GM19463 (cell line): Measurements from ENCODE around the gene RANBP6.
"Not testable (repeated sequence)": the region's sequence is repeated elsewhere in the genome, so short reads cannot be mapped to it uniquely, and the experiment has no call there.

Source experiments
- ATAC-seq: cut with Tn5 transposase; IDR thresholded peaks from one replicate; pipeline ENCODE4 v1.9.1; 2021; ENCODE audit warnings: mild to moderate bottlenecking, moderate library complexity; ENCODE audit not compliant: unreplicated experiment

RANBP6 gene

DNA sequence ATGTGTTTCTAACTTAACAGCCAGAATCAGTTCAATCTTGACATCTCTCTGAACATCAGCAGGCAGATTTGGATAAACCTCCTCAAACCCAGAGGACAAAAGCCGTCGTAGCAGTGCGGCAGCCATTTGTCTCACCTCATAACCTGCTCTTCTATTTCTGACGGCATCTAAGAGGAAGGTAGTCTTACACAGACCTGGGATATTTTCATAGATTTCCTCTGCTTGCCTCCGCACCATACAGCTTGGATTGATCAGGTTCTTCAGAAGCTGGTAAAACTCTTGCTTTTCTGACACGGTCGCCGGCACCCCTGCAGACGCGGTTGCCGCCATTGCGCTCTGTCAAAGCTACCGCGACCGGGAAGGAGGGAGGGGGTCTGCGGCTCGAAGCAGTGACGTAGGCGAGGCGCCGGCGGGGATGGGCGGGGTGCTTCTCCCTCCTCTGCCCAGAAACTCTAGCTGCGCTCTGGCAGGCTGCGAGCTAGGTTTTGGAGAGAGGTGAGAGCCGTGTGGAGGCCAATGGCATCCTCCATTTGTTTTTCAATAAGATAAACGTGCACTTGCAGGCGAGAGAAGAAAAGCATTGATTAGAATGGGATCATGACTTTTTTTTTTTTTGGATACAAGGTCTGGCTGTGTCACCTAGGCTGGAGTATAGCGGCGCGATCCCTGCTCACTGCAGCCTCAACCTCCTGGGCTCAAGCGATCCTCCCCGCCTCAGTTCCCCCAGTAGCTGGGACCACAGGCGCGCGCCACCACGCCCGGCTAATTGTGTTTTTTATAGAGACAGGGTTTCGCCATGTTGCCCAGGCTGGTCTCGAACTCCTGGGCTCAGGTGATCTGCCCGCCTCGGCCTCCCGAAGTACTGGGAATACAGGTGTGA, at the start of gene RANBP6:
RANBP6 (minus strand) TSS at position 347 of the 880 bp plus-strand sequence; CDS start at position 330, 17 bp downstream.
- ATAC-seq, result peak; percentile 100

DNA sequence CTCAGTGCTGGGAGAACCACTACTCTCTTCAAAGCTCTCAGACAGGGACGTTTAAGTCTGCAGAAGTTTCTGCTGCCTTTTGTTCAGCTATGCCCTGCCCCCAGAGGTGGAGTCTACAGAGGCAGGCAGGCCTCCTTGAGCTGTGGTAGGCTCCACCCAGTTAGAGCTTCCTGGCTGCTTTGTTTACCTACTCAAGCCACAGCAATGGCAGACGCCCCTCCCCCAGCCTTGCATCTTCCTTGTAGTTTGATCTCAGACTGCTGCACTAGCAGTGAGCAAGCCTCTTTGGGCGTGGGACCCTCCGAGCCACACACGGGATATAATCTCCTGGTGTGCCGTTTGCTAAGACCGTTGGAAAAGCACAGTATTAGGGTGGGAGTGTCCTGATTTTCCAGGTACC, 47.7 kb upstream of the RANBP6 start:
- not testable (repeated sequence) for ATAC-seq

DNA sequence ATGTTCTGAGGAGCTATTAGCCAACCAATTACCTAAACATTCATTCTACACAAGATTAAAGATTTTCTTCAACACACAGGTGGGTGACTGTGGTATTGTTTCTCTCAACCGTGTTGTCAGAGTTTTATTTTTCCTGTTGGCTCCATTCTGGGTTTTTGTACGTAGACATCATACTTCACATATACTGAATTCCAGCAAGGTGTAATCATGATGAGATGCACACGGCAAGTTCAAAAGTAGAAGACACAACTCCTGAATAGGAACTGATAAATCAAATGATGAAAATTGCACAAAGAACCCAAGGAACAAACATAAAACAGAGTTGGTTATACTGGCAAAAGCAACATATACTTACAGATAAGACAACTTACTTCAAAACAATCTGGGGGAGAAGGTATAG, 40.2 kb upstream of the RANBP6 start:
- no peak for ATAC-seq

DNA sequence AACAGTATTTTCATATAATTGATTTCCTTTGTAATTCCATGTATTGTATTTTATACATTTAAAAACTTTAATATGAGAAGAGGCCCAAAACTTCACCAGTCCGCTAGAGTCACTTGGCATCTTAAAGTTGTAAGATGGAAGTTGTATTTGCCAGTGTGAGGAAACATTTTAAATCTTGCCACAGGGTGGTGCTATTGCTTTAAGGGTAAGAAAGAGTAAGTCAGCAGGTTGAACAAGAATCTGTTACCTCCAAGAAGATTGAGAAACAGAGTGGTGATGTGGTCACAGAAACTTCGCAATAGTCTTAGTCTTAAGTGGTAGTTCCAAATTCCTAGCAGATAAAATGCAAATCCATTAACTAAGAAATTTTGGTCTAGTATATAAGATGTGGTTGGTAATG, 39.8 kb upstream of the RANBP6 start:
- no peak for ATAC-seq

DNA sequence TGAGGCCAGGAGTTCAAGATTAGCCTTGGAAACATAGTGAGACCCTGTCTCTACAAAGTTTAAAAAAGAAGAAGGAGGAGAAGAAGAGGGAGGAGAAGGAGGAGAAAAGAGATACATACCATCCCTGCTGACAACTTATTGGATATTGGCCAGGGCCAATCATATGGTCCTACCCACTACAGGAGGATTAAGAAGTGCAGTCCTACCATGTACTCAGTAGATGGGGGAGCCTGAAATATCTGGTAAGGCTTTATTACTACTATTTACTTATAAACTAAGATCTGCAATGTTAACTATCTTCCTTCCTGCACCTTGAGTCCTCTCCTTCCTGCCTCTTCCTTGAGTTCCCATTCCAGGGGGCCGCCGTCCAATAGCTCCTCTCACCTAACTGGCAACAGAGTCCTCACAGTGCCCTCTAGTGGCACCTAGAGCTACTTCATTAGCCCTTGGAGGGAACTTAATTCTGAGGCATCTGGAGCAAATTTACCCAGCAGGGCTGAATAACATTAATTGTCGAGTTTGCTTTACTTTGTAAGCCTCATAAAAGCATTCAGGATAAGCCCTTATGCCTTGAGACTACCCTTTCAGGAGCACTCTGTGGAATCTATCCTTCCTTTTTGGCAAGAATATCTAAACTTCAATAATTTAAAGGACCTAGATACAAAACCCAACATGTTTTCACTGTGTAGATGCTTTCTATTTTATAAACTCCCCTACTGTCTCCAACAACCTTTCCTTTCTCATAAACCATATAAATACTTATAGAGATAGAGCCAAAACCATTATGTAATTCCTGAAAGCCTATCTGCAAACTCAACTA, 39.1 kb upstream of the RANBP6 start:
- peak; percentile 48 for ATAC-seq

DNA sequence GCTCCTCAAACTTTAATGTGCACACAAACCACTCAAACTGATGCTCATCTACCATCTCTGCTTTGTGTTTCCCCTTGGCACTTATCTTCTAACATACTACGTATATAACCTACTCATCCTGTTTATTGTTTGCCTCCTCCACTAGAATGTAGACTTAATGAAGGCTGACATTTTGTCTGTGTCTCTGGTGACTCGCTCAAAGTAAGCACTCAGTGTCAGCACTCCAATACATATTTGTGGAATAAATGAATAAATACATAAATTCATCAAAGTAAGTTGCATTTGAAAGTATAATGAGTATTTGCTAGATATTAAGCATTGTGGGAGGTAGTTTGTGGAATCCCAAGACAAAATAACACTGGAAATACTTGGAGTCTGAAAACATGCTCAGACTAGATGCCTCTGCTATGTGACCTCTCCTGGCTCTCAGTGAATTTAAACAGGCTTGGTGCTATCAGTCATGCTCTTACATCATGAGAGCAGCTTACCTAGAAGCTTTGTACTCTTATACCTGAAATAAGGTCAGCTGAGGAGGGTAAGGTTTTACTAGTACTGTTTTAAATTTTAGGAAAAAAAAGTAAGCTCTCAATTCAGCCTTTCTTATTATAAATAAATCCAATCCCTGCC, 37.0 kb upstream of the RANBP6 start:
- ATAC-seq, result no peak

DNA sequence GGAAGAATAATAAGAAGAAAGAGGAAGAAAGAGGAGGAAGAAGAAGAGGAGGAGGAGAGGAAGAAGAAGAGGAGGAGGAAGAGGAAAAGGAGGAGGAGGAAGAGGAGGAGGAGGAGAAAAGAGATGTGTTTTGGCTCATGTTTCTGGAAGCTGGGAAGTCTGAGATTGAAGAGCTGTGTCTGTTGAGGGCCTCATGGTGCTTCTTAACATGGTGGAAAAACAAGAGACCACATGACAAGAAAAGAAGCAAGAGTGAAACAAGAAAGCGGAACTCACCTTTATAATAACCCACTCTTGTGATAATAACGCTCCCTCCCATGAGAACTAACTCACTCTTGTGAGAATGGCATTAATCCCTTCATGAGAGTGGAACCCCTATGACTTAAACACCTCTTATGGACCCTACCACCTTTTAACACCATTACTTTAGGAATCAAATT, 36.1 kb upstream of the RANBP6 start:
- ATAC-seq, result peak; percentile 66

DNA sequence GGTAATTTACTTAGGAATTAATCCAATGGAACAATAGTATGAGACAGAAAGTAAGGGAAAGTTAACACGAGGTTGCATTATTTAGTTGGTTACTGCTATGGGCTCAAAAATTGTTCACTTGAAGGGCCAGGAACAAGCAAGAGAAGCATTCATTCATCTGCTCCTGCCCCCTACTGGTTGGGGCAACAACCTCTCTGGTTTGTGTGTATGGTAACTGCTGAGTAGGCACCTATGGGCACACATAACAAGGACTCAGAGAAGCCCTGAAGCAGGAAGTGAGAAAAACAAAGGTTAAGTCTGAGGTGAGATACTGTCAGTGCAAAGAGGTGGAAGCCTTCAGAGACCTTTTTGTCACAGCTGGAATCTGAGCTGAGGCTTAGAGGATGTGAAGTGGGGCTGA, 34.4 kb upstream of the RANBP6 start:
- ATAC-seq, result no peak

DNA sequence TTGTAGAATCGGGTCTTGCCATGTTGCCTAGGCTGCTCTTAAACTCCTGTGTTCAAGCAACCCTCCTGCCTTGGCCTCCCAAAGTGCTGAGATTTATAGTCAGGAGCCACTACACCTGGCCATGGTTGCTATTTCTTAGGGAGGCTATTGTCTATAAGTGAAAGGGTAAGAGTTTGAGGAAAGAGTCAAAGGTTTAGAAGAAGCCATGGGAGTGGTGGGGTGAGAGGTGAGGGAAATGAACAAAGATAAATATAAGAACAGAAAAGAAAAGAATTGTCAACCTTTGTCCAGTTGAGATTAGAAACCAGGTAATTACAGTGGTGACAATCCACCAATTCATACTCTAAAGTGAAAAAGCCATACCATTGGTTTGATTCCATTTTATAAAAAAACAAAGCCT, 32.6 kb upstream of the RANBP6 start:
- ATAC-seq, result no peak

DNA sequence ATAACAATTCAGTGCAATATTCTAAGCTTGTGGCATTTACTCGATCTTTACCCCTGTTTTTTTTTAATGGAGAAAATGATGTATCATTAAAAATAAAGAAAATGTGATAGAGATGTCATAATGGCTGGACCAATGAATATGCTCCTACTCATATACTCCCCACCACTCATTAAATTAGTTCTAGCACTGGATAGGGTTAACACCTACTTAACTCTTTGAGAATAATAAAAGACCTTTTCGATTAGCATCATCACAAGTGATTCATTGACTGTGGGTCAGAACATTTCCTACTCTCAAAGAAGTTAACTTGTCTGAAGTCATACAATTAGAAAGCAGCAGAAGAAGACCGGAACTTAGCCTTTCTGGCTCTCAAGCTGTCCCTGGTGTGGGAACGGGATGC, 31.6 kb upstream of the RANBP6 start:
- ATAC-seq, result no peak

DNA sequence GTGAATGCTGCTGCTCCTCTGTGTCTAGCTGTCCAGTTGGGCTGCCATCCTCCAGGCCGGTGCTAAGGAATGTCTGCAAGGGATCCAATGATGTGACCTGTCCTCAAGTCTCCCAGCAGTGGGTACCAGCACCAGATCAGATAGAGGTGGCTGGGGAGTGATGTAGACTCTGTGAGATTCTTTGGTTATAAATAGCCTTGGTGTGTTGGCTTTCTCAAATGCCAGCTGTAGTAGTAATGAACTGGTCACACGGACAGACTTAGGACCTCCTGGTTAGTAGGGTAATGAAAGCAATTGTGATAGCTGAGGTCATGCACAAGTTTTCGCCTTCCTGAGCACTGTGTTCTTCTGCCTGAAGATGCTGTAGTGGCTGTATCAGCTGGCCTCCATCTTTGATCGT, 29.9 kb upstream of the RANBP6 start:
- no peak for ATAC-seq

DNA sequence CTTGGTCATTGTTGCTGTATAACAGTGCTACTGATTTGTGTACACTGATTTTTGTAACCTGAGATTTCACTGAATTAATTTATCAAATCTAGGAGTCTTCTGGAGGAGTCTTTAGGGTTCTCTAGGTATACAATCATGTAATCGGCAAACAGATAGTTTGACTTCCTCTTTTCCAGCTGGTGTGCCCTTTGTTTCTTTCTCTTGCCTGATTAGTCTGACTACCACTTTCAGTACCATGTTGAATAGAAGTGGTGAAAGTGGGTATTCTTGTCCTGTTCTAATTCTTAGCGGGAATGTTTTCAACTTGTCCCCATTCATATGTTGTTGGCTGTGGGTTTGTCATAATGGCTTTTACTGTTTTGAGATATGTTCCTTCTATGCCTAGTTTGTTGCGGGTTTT, 24.7 kb upstream of the RANBP6 start:
- no peak for ATAC-seq

DNA sequence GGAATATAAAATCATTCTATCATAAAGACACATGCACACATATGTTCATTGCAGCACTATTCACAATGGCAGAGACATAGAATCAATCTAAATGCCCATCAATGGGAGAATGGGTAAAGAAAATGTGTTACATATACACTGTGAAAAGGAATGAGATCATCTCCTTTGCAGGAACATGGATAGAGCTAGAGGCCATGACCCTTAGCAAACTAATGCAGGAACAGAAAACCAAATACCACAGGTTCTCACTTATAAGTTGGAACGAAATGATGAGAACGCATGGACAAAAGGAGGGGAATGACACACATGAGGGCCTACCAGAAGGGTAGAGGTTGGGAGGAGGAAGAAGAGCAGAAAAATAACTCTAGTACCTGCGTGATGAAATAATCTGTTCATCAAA, 21.0 kb upstream of the RANBP6 start:
- no peak for ATAC-seq

DNA sequence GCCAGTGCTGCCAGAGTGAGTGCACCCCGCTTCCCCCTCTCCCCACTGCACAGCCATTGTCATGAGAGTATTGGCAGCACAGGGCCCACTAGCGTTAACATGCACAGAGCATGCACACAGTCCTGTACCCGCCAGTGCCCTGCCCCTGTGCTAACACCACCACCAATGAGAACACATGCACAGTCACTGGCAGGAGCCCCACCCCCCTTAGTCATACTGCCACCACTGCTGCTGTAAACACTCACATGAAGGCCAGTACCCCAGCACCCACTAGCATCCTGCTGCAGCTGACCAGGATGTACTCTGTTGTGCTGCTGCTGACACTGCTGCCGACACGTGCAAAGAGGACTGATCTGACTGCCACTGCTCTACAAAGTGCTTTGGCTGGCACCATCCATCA, 19.5 kb upstream of the RANBP6 start:
- no peak for ATAC-seq

DNA sequence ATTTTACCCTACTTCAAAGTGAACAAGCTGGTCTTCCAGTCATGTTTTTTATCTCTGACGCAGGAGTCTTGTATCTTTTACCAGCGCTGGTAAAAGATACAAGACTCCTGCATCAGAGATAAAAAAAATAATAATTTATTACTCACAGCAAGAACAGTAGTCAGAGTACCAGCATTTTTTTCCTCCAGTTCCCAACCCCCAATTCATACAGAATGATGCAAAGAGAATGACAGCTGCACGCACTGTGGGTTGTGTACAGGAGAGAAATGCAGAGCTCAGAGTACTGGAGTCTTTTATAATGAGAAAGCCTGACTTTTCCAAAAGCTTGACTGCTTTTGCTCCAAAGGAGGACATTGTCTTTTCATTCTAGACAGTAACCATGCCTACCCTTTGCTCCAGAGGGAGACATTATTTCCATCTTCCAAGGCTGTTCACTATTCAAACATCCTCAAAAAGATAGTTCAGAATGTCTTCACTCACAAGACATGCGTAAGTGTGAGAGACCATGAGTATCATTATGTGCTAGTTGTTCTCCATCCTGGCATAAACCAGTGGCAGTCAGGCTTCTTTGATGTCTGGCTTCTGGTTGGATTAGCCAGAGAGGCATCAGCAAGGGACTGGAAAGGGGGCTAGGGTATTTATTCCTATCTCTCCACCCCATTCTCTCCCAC, 14.3 kb upstream of the RANBP6 start:
- ATAC-seq, result no peak

DNA sequence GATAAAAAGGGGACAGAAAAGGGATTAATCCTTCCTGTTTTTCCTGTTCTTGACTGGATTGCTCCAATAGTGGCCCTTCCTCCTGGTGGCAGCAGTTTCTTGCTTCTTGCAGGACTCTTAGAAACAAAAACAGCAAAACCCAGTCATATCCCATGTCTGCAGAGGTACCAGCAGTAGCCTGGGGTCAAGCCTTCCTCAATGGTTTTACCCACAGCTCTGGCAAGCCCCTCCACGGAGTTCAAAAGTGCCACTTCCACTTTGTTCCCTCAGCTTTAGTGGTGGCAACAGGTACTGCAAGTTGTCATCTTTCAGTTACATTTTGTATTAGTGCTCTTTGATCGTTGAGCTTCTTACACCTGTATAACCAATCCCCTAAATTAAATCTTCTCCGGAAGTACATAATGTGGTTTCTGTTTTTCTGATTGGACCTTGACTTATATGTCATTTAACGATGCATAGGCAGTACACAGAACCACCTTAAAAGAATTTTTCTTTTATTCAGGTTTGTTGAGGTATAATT, 8.7 kb upstream of the RANBP6 start:
- peak; percentile 87 for ATAC-seq

DNA sequence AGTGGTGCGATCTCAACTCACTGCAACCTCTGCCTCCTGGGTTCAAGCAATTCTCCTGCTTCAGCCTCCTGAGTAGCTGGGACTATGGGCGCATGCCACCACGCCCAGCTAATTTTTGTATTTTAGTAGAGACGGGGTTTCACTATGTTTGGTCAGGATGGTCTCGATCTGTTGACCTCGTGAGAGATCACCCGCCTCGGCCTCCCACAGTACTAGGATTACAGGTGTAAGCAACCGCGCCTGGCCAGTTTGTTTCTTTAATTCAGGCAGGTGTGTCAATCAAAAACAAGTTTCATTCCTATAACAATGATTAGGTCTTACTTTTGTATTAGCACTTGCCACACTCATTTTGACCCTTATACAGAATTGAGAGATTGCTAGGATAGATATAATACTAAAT, 1.6 kb upstream of the RANBP6 start:
- not testable (repeated sequence) for ATAC-seq

DNA sequence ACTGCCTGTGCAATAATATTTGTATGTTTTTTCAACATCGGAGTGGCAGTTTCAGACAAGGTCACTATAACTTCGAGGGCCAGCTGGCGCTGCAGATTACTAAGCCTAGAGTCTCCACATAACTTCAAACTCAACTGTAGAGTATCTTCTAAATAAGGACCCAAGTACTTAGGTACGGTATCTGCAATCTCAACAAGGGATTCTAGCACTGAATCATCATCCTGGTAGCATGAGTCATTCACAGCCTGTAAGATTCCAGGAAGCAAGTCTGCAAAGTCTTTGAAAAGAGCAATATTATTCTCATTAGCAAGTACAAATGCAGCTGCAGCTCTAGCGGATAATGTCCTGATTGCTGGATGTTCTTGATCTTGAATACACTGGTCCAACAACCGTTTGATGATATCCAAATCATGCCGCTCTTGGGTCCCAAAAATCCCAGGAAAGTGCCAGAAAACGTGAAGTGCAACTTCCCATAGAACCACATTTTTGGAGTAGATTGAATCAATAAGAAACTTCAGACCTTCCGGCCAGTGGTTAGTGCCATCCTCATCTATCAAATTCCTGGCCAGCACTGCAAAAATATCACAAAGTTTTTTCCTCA, 654 bp downstream of the RANBP6 start:
- no peak for ATAC-seq

DNA sequence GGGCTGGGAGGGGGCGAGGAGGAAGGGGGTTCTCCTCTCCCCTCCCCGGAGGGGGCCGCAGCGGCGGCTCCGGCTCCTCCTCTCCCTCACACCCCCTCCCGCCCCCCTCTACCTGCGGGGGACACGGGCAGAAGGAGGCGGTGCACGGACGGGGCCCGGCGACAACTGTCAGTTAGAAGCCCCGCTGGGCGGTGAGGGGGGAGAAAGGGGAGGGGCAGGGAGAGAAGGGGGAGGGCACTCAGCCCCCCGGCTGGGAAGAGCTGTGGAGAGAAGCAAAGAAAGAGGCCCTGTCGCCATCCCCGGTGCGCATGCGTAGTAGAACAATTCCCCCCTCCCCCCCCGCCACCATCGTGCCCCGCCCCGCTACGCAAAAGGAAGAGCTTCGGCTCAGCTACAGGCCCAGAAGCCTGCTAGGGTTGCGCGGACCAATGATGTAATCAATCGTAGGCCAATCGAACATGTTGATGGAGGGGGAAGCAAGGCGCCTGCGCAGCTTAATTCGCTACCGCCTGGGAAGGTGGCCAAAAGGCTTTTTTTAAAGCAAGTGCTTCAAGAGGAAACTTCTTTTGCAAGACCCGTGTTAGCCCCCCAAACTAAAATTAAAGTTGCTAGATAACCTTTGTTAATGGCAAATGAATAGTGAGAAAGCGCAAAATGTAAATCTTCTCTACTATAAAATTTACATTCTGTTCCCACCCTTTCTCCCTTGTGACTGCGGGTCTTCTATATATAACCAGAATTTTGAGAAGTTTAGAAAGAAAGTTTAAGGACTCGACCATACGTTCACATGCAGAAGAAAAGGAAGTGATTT, 7.0 kb downstream of the RANBP6 start:
- peak; percentile 48 for ATAC-seq
